Endometrial microvascular endothelial cells (primary cell): ENCODE measurements around the gene NOP58. TPM values are rescaled to one million over a fixed set of nuclear protein-coding genes. Genes with fewer than 3 reads are reported as not detected.
"Not testable (repeated sequence)": the region's sequence is repeated elsewhere in the genome, so short reads cannot be mapped to it uniquely, and the experiment has no call there.

ENCODE experiments used
- in situ Hi-C: cut with HindIII; loops from 2 replicates; pipeline ENCODE4 v1.10.0; 2017; ENCODE audit warnings: low sequenced_read_pairs, low pct_unique_long_range_greater_than_20kb; ENCODE audit errors: inconsistent ontology term
- total RNA-seq: library from RNA; depleted of rRNA; stranded (reverse); fragments of >200 nt; gene quantifications from one replicate; pipeline ENCODE4 v1.2.3, GENCODE V29; 2015; ENCODE audit errors: inconsistent ontology term

NOP58 gene
- 139 TPM for total RNA-seq

DNA sequence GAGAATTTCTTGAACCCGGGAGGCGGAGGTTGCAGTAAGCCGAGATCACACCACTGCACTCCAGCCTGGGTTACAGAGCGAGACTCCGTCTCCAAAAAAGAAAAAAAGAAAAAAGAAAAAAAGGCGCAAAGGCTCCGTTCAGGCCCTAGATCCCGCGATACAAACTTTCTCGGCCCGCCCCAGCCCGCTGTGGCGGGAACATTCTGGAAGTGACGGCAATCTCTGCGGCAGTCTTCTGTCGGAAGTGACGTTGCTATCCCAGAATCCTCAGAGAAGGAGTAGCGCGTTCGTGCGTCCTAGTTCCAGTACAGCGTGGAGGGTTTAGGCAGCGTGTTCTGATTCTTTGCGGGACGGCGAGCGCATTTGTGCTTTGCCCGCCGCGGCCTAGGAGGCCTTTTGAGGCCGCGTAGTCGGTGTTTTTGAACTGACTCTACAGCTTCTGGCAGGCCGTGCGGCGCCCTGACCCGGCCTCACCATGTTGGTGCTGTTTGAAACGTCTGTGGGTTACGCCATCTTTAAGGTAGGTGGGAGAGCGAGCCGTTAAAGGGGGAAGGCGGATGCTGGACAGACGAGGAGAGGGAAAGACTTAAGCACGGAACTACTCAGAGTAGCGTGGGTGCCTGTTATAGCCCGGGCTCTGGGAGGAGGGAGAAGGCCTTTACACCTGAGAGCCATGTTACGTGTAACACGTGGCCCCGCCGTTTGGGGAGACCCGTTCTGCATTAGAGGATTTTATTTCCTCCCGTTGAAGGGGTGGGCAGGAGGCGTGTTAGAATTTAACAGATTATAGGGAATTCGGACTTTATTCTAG is at the start of gene NOP58:
TSS of gene NOP58 (plus strand) at position 297 of the 811 bp plus-strand sequence. CDS start at position 476, 179 bp downstream.
- in situ Hi-C loops = no loop called here

DNA sequence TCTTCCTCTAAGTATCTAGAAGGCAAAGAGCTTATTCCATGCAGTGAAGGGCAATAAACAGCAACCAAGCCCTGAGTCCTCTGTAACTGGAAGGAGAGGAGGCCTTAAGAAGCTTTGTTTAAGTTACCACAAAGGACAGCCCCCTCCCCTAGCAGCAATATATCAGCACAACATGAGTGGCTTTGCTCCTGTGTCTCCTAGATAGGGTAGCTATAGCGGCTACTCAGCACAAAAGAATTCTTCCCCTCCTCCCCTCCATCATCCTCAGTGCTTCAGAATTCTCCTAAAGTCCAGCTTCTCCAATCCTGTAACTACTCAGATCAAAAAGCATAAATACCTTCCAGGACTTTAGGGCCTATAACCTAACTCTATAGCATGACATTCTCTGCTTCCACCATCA is 43.7 kb upstream of the NOP58 start:
- in situ Hi-C loops = no loop called here

- in situ Hi-C loops = no loop called here
Measured at GRCh38 chr2:202237787-202238233, 27.8 kb upstream of the NOP58 start.

- in situ Hi-C loops = no loop called here
Measured at GRCh38 chr2:202238234-202239197, 27.0 kb upstream of the NOP58 start, which contains the start of gene SUMO1. Gene SUMO1 (minus strand): TSS chr2:202238597. CDS start chr2:202238451, 146 bp downstream.

- in situ Hi-C loops = not testable (repeated sequence)
Measured at GRCh38 chr2:202247710-202248109, 17.9 kb upstream of the NOP58 start.

GRCh38 chr2:202249521-202250253 is 15.9 kb upstream of the NOP58 start:
- in situ Hi-C loops = no loop called here

DNA sequence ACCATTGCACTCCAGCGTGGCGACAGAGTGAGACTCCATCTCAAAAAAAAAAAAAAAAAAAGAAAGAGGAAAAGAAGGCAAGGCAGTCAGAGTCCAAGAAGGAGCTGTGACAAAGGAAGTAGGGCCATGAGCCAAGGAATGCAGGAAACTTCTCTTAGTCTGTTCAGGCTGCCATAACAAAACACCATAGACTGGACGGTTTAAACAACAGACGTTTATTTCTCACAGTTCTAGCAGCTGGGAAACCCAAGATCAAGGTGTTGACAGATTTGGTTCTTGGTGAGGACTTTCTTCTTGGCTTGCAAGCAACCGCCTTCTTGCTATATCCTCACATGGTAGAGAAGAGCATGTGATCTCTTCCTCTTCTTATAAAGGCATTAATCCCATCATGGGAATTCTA is 14.1 kb upstream of the NOP58 start:
- in situ Hi-C loops = no loop called here

GRCh38 chr2:202261531-202261930 is 4.0 kb upstream of the NOP58 start:
- in situ Hi-C loops = no loop called here

DNA sequence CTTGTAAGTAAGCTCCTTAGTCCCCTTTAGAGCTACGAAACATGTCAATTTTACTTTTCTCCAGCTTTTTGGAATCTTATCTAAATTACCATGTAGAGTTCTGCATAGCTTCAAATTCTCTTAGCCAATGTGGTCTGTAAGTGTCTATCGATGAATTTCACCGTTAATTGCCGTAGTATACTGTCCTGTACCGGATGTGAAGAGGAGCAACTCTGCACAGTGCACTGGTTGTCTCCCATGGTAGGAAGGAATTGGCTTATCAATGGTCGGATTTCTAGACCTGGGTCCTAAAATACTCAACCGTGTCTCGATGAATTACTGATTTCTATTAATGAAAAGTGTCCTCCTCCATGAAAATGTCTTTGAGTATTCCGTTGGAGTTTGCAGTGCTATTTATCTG is 1.9 kb downstream of the NOP58 start:
- in situ Hi-C loops = no loop called here

DNA sequence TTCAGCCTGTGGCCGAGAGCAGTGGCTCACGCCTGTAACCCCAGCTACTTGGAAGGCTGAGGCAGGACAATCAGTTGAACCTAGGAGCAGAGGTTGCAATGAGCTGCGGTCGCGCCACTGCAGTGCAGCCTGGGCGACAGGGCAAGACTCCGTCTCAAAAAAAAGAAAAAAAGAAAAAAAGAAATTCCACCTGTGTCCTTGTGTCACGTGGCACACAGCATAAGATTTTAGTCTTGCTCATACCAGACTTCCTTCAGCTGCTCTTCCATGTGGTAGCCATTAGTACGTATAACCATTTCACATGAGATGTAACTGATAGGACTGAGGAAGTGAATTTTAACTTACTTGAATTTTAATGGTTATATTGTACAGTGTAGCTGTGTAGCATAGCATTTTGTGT is 4.0 kb downstream of the NOP58 start:
- in situ Hi-C loops = no loop called here

- in situ Hi-C loops = no loop called here
Measured at GRCh38 chr2:202270487-202270886, 4.9 kb downstream of the NOP58 start.

DNA sequence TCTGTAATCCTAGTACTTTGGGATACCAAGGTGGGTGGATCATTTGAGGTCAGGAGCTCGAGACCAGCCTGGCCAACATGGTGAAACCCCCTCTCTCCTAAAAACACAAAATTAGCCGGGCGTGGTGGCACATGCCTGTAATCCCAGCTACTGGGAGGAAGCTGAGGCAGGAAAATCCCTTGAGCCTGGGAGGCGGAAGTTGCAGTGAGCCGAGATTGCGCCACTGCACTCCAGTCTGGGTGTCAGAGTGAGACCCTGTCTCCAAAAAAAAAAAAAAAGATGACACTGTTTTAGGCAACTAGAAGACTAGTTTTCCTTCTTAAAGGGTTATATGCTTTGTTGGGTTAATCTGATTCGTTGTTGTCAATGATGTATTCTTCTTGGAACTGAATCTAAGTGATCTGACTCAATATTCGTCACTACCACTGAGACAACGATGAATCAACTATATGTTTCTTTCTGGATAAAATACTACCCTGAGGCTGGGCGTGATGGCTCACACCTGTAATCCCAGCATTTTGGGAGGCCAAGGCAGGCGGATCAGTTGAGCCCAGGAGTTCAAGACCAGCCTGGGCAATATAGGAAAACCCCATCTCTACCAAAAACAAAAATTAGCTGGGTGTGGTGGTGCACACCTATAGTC is 10.6 kb downstream of the NOP58 start:
- in situ Hi-C loops = not testable (repeated sequence)

DNA sequence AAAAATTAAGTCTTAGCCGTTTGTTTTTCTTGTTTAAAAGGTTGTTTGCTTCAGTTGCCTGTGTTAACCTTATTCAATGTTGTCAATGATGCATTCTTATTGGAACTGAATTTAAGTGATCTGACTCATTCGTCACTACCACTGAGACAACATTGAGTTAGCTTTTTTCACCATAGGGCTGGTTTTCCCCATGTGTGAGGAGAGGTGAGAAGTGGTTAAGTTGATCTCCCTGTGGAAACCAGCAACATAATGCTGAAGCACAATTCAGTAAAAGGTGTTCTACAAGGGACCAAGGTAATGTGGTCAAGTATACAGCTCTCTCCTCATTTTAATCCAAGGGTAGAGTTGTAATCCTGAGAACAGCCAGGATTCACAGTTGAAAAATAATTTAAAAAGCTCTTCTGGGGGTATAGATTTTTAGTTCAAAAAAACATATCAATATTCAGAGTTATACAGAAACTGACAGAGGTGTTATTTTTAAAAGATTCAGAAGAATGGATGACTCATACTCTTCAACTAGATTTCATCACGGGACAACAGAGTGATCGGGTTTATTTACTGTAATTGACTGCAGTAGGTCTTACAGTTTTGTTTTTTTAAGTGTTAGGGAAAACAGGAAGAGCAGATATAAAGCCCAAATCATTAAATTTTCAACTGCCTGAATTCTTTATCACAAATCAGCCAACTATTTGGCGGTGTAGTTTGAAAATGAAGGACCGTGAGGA is 12.6 kb downstream of the NOP58 start:
- in situ Hi-C loops = no loop called here

- in situ Hi-C loops = no loop called here
Measured at GRCh38 chr2:202278944-202279343, 13.4 kb downstream of the NOP58 start.

GRCh38 chr2:202286595-202286994 is 21.0 kb downstream of the NOP58 start:
- in situ Hi-C loops = no loop called here

DNA sequence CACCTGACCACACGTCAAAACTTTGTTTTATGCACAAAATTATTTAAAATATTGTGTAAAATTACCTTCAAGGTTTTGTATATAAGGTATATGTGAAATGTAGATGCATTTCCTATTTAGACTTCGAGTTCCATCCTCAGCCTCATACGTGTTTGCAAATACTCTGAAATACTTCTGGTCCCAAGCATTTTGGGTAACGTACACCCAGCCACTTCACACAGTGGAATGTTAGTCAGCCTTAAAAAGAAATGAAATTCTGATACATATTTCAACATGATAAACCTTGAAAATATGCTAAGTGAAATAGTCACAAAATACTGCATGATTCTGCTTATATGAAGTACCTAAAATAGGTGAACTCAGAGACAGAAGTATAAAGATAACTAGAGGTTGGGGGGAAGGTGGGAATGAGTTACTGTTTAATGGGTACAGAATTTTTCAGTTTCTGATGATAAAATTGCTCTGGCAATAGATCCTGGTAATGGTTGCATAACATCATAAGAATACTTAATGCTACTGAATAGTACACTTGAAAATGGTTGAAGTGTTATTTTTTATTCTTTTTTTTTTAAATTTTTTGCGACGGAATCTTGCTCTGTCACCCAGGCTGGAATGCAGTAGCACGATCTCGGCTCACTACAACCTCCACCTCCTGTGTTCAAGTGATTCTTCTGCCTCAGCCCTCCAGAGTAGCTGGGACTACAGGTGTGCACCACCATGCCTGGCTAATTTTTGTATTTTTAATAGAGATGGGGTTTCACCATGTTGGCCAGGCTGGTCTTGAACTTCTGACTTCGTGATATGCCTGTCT is 24.0 kb downstream of the NOP58 start:
- in situ Hi-C loops = no loop called here

GRCh38 chr2:202290316-202290715 is 24.8 kb downstream of the NOP58 start:
- in situ Hi-C loops = no loop called here
